GM12864 (cell line): ENCODE results near the gene KRTAP10-8.

Experiments used
- DNase-seq: peaks from one replicate; pipeline ENCODE4 v3.0.0-alpha.2; 2011; ENCODE audit warnings: low read depth
- H3K4me3 ChIP-seq: 2 replicates; pipeline ENCODE4 v1.5.1; 2011; ENCODE audit warnings: mild to moderate bottlenecking, low read depth, low read length, control low read depth
- CTCF ChIP-seq: IDR thresholded peaks from 2 replicates; pipeline ENCODE4 v1.5.1; 2011; ENCODE audit warnings: low read depth, mild to moderate bottlenecking, moderate library complexity, low read length, control low read depth, inconsistent platforms; ENCODE audit errors: missing control alignments

The KRTAP10-8 gene

GRCh38 chr21:44611551-44611950 lies 328 bp upstream of the KRTAP10-8 start:
- no peak for DNase-seq
- no peak for TF ChIP-seq CTCF
- no peak overlapping the region for H3K4me3 ChIP-seq

GRCh38 chr21:44612669-44613229 lies 870 bp downstream of the KRTAP10-8 start:
- TF ChIP-seq CTCF: no peak
- no peak overlapping the region for H3K4me3 ChIP-seq
- DNase-seq: no peak

GRCh38 chr21:44613386-44614155 lies 1.7 kb downstream of the KRTAP10-8 start:
- no peak for TF ChIP-seq CTCF
- H3K4me3 ChIP-seq: no peak overlapping the region
- no peak for DNase-seq

GRCh38 chr21:44614161-44614631 lies 2.3 kb downstream of the KRTAP10-8 start:
- DNase-seq: no peak
- TF ChIP-seq CTCF: no peak

GRCh38 chr21:44614961-44615391 lies 3.1 kb downstream of the KRTAP10-8 start:
- no peak for TF ChIP-seq CTCF
- H3K4me3 ChIP-seq: no peak overlapping the region
- no peak for DNase-seq

More at GRCh38 chr21:44614161-44614631, 2.3 kb downstream of the KRTAP10-8 start:
- no peak overlapping the region for H3K4me3 ChIP-seq

- H3K4me3 ChIP-seq: no peak overlapping the region
- no peak for DNase-seq
- TF ChIP-seq CTCF: no peak
Observed at GRCh38 chr21:44615466-44615865, 3.6 kb downstream of the KRTAP10-8 start.
